Measurements from ENCODE around the gene CFAP20DC. TPM values are rescaled to one million over a fixed set of nuclear protein-coding genes. Genes with fewer than 3 reads are reported as not detected.
"Not testable (repeated sequence)": the region's sequence is repeated elsewhere in the genome, so short reads cannot be mapped to it uniquely, and the experiment has no call there.

The CFAP20DC gene
- total RNA-seq, 1 experiment from 2014 or later = 6.1 TPM

DNA sequence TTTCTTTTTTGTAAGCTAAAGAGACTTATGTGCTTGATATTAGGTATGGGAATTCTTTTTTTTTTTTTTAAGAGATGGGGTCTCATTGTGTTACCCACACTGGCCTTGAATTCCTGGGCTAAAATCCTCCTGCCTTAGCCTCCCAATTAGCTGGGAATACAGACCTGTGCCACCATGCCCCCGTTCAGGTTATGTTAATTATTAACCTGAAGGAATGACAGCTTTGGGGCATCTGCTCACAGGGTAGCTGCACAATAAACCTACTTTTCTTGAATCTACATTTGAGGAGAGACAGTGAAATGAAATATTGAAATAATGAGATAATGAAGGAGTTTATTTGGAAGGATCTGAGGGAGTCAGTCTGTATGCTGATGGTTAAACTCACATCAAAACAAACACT, 225.0 kb downstream of the CFAP20DC start:
- Histone ChIP-seq H3K4me1 (replicated peaks) (no peaks in the 10 kb centered on the region), H3K27me3 (replicated peaks) (no peaks in the 10 kb centered on the region), H3K4me3 (no peak overlapping the region), H3K27ac (no peak overlapping the region), H3K9me3 (replicated peaks) (no peaks in the 10 kb centered on the region), H3K36me3 (no peaks in the 10 kb centered on the region)
- no peak for DNase-seq (ENCODE audit: low read depth in 1 of 2, low spot score in 2 of 2)

GRCh38 chr3:58824285-58824684, 225.5 kb downstream of the CFAP20DC start:
- Histone ChIP-seq H3K4me3 (no peak overlapping the region), H3K9me3 (replicated peaks) (no peaks in the 10 kb centered on the region), H3K27ac (no peak overlapping the region), H3K36me3 (no peaks in the 10 kb centered on the region), H3K27me3 (replicated peaks) (no peaks in the 10 kb centered on the region), H3K4me1 (replicated peaks) (no peaks in the 10 kb centered on the region)
- peak; percentile 21 to 47 for DNase-seq (ENCODE audit: low read depth in 1 of 2, low spot score in 2 of 2)

DNA sequence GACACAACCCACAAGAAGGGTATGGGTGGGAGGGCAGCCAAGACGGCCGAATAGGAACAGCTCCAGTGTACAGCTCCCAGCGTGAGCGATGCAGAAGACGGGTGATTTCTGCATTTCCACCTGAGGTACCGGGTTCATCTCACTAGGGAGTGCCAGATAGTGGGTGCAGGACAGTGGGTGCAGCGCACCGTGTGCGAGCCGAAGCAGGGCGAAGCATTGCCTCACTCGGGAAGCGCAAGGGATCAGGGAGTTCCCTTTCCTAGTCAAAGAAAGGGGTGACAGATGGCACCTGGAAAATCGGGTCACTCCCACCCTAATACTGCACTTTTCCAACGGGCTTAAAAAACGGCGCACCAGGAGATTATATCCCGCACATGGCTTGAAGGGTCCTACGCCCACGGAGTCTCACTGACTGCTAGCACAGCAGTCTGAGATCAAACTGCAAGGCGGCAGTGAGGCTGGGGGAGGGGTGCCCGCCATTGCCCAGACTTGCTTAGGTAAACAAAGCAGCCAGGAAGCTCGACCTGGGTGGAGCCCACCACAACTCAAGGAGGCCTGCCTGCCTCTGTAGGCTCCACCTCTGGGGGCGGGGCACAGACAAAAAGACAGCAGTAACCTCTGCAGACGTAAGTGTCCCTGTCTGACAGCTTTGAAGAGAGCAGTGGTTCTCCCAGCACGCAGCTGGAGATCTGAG, 243.1 kb downstream of the CFAP20DC start:
- not testable (repeated sequence) for H3K27ac ChIP-seq; DNase-seq (ENCODE audit: low read depth in 1 of 2, low spot score in 2 of 2); H3K4me1 ChIP-seq (replicated peaks); H3K36me3 ChIP-seq; H3K27me3 ChIP-seq (replicated peaks); H3K9me3 ChIP-seq (replicated peaks); H3K4me3 ChIP-seq

GRCh38 chr3:58804914-58805313, 244.9 kb downstream of the CFAP20DC start:
- H3K9me3 ChIP-seq (replicated peaks) = no peaks in the 10 kb centered on the region
- no peak overlapping the region for H3K27ac ChIP-seq
- DNase-seq (ENCODE audit: low read depth in 1 of 2, low spot score in 2 of 2) = no peak
- H3K36me3 ChIP-seq = no peaks in the 10 kb centered on the region
- H3K4me1 ChIP-seq (replicated peaks) = no peaks in the 10 kb centered on the region
- H3K27me3 ChIP-seq (replicated peaks) = no peaks in the 10 kb centered on the region
- no peak overlapping the region for H3K4me3 ChIP-seq

- H3K27me3 ChIP-seq (replicated peaks) = no peaks in the 10 kb centered on the region
- H3K36me3 ChIP-seq = no peaks in the 10 kb centered on the region
- no peaks in the 10 kb centered on the region for H3K4me1 ChIP-seq (replicated peaks)
- H3K9me3 ChIP-seq (replicated peaks) = no peaks in the 10 kb centered on the region
- no peak for DNase-seq (ENCODE audit: low read depth in 1 of 2, low spot score in 2 of 2)
- no peak overlapping the region for H3K4me3 ChIP-seq
- H3K27ac ChIP-seq = no peak overlapping the region
Measured at GRCh38 chr3:58801541-58801940, 248.3 kb downstream of the CFAP20DC start.

- Histone ChIP-seq H3K36me3 (no peaks in the 10 kb centered on the region), H3K27ac (no peak overlapping the region), H3K9me3 (replicated peaks) (no peaks in the 10 kb centered on the region), H3K4me3 (no peak overlapping the region), H3K4me1 (replicated peaks) (no peaks in the 10 kb centered on the region), H3K27me3 (replicated peaks) (no peaks in the 10 kb centered on the region)
- DNase-seq (ENCODE audit: low read depth in 1 of 2, low spot score in 2 of 2) = no peak
Measured at GRCh38 chr3:58800940-58801339, 248.9 kb downstream of the CFAP20DC start.

DNA sequence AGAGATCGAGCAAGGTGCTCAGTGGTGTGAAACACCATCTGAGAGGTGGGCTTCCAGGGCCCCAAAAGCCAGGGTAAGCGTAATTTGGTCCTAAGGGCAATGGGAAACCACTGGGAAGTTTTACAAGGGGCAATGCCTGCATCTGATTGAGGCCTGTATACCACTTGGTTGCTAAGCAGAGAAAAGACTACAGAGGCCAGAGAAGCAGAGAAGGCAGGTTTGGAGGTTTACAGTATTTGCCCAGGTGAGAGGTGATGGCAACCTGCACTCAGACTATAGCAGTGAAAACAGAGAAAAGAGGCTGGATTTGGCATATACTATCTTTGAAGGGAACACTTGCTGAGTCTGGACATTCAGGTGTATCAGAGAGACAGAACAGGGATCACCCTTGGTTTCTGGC, 249.8 kb downstream of the CFAP20DC start:
- H3K36me3 ChIP-seq = no peaks in the 10 kb centered on the region
- H3K4me1 ChIP-seq (replicated peaks) = no peaks in the 10 kb centered on the region
- no peaks in the 10 kb centered on the region for H3K27me3 ChIP-seq (replicated peaks)
- H3K9me3 ChIP-seq (replicated peaks) = no peaks in the 10 kb centered on the region
- no peak overlapping the region for H3K27ac ChIP-seq
- no peak for DNase-seq (ENCODE audit: low read depth in 1 of 2, low spot score in 2 of 2)
- no peak overlapping the region for H3K4me3 ChIP-seq

GRCh38 chr3:58799271-58799670, 250.6 kb downstream of the CFAP20DC start:
- no peaks in the 10 kb centered on the region for H3K4me1 ChIP-seq (replicated peaks)

DNA sequence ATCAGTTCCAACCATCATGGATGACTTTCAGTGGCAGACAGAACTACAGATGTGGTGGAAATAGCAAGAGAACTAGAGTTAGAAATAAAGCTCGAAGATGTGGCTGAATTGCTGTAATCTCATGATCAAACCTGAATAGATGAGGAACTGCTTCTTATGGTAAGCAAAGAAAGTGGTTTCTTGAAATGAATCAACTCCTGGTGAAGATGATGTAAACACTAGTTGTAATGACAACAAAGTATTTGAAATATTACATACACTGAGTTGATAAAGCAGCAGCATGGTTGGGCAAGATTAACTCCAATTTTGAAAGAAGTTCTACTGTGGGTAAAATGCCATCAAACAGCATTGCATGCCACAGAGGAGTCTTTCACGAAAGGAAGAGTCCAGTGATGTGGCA, 251.5 kb downstream of the CFAP20DC start:
- no peaks in the 10 kb centered on the region for H3K4me1 ChIP-seq (replicated peaks)
- DNase-seq (ENCODE audit: low read depth in 1 of 2, low spot score in 2 of 2) = no peak
- no peaks in the 10 kb centered on the region for H3K27me3 ChIP-seq (replicated peaks)
- no peak overlapping the region for H3K27ac ChIP-seq
- no peak overlapping the region for H3K4me3 ChIP-seq
- no peaks in the 10 kb centered on the region for H3K9me3 ChIP-seq (replicated peaks)
- no peaks in the 10 kb centered on the region for H3K36me3 ChIP-seq

More at GRCh38 chr3:58799271-58799670, 250.6 kb downstream of the CFAP20DC start:
- Histone ChIP-seq H3K27me3 (replicated peaks) (no peaks in the 10 kb centered on the region), H3K9me3 (replicated peaks) (no peaks in the 10 kb centered on the region), H3K36me3 (no peaks in the 10 kb centered on the region), H3K4me3 (no peak overlapping the region), H3K27ac (no peak overlapping the region)
- no peak for DNase-seq (ENCODE audit: low read depth in 1 of 2, low spot score in 2 of 2)

DNA sequence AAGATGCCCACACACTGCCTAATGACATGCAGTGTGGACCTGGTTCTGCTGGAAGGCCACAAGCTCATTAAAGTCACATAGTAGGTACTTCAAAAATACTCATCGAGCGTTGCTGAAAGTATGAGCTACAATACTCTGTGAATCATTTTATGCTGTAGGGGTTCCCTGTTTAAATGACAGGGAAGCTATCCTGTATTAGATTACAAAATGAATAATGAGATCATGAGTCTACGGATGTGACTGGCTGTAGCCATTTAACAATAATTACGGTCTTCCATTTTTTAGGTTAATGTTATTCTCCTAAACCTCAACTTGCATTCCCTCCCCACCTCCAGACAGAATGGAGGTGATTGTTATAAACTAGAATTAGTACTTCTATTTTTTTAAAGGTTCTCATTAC, 255.1 kb downstream of the CFAP20DC start:
- no peaks in the 10 kb centered on the region for H3K9me3 ChIP-seq (replicated peaks)
- no peaks in the 10 kb centered on the region for H3K36me3 ChIP-seq
- H3K4me1 ChIP-seq (replicated peaks) = no peaks in the 10 kb centered on the region
- no peak overlapping the region for H3K27ac ChIP-seq
- H3K4me3 ChIP-seq = no peak overlapping the region
- H3K27me3 ChIP-seq (replicated peaks) = no peaks in the 10 kb centered on the region
- DNase-seq (ENCODE audit: low read depth in 1 of 2, low spot score in 2 of 2) = no peak

GRCh38 chr3:58793938-58794337, 255.9 kb downstream of the CFAP20DC start:
- Histone ChIP-seq H3K4me3 (no peak overlapping the region), H3K4me1 (replicated peaks) (no peaks in the 10 kb centered on the region)
- no peak for DNase-seq (ENCODE audit: low read depth in 1 of 2, low spot score in 2 of 2)

DNA sequence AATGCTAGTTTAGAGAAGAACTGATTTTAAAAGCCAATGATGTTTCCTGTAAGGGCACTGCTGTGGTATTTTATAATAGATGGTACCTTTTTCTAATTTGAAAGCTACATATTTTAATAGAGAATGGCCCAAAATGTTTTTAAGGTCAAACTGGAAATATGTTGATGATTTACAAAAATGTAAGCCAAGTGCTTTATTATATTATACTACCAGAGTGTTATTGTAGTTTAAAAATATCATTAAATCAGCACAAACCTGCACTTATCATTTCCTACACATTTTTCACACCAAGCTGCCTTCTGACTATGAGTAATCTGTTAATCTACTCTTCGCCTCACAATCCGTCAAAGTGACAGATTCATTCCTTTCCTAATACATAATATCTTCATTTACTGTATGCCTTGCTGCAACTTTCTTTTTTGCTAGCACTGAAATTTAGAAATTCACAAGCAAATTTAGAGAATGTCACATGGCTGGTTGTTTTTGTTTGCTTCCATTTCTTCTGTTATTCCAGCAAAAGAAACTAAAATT, 256.8 kb downstream of the CFAP20DC start:
- Histone ChIP-seq H3K4me3 (no peak overlapping the region), H3K4me1 (replicated peaks) (no peaks in the 10 kb centered on the region), H3K9me3 (replicated peaks) (no peaks in the 10 kb centered on the region), H3K36me3 (no peaks in the 10 kb centered on the region), H3K27ac (no peak overlapping the region), H3K27me3 (replicated peaks) (no peaks in the 10 kb centered on the region)
- no peak for DNase-seq (ENCODE audit: low read depth in 1 of 2, low spot score in 2 of 2)

More at GRCh38 chr3:58793938-58794337, 255.9 kb downstream of the CFAP20DC start:
- H3K9me3 ChIP-seq (replicated peaks) = no peaks in the 10 kb centered on the region
- no peaks in the 10 kb centered on the region for H3K27me3 ChIP-seq (replicated peaks)
- H3K27ac ChIP-seq = no peak overlapping the region
- no peaks in the 10 kb centered on the region for H3K36me3 ChIP-seq

DNA sequence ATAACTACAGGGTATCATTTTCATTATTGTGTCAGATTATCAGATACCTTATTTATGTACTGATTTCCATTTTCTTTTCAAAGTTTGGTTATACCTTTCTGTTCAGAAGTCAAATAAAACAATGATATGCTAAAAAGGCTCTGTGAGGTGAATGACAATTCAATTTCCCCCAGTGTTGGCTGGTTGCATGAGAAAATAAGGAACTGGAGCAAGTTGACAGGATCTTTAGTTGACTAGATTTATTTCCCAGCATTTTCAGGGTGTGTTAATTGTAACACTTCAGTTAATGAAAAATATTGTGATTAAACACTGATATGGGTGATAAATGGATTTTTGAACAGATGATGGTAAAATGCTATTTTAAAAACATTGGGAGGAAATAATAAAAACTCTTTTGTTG, 260.4 kb downstream of the CFAP20DC start:
- Histone ChIP-seq H3K4me1 (replicated peaks) (no peaks in the 10 kb centered on the region), H3K27ac (no peak overlapping the region), H3K4me3 (no peak overlapping the region), H3K9me3 (replicated peaks) (no peaks in the 10 kb centered on the region), H3K27me3 (replicated peaks) (no peaks in the 10 kb centered on the region), H3K36me3 (no peaks in the 10 kb centered on the region)
- no peak for DNase-seq (ENCODE audit: low read depth in 1 of 2, low spot score in 2 of 2)

GRCh38 chr3:58784888-58785287, 264.9 kb downstream of the CFAP20DC start:
- Histone ChIP-seq H3K27ac (no peak overlapping the region), H3K4me1 (replicated peaks) (no peaks in the 10 kb centered on the region), H3K36me3 (no peaks in the 10 kb centered on the region), H3K27me3 (replicated peaks) (no peaks in the 10 kb centered on the region), H3K4me3 (no peak overlapping the region), H3K9me3 (replicated peaks) (peaks cover 3% of the 10 kb centered on the region; the same call in 1 of the 2 replicates)
- DNase-seq (ENCODE audit: low read depth in 1 of 2, low spot score in 2 of 2) = no peak

- Histone ChIP-seq H3K4me1 (replicated peaks) (no peaks in the 10 kb centered on the region), H3K27me3 (replicated peaks) (no peaks in the 10 kb centered on the region), H3K9me3 (replicated peaks) (peaks cover 6% of the 10 kb centered on the region; the same call in 1 of the 2 replicates), H3K4me3 (no peak overlapping the region), H3K27ac (no peak overlapping the region), H3K36me3 (no peaks in the 10 kb centered on the region)
- no peak for DNase-seq (ENCODE audit: low read depth in 1 of 2, low spot score in 2 of 2)
Measured at GRCh38 chr3:58784425-58784824, 265.4 kb downstream of the CFAP20DC start.
